Measurements from ENCODE around the gene TNFAIP8. TPM values are rescaled to one million over a fixed set of nuclear protein-coding genes. Genes with fewer than 3 reads are reported as not detected.

Gene TNFAIP8
- total RNA-seq, 1 donor from 2014 or later, result 25.9 TPM

GRCh38 chr5:119378075-119378700 is 22.4 kb downstream of the TNFAIP8 start:
- peaks cover 15% of the 10 kb centered on the region for H4K20me1 ChIP-seq (ENCODE audit: insufficient read depth, low read length)
- H3K79me2 ChIP-seq (ENCODE audit: insufficient read depth, low read length), result no peaks in the 10 kb centered on the region
- H3K4me1 ChIP-seq (ENCODE audit: insufficient read depth, low read length), result no peaks in the 10 kb centered on the region
- no peaks in the 10 kb centered on the region for H3K9me3 ChIP-seq (ENCODE audit: insufficient read depth, low read depth, low read length)
- H3K4me3 ChIP-seq (ENCODE audit: insufficient read depth, low read depth, low read length), result no peak overlapping the region
- no peak overlapping the region for H3K9ac ChIP-seq (ENCODE audit: low read length)
- no peak overlapping the region for H3K27ac ChIP-seq (ENCODE audit: low read depth, low read length)
- no peak overlapping the region for H3K27ac Mint-ChIP-seq (ENCODE audit: unreplicated experiment)
- H3K27me3 Mint-ChIP-seq (ENCODE audit: low read depth, unreplicated experiment), result no peaks in the 10 kb centered on the region
- H3K4me3 Mint-ChIP-seq (ENCODE audit: unreplicated experiment), result no peak overlapping the region
- FAIRE-seq (no peak), DNase-seq (ENCODE audit: low read depth) (no peak)
- no peak for TF ChIP-seq EZH2 (IDR thresholded peaks at IDR 0.05; ENCODE audit: insufficient read depth, low read length)
- TF ChIP-seq CTCF (IDR thresholded peaks at IDR 0.05; ENCODE audit: insufficient read depth, low read depth, low read length), result no peak
- no peaks in the 10 kb centered on the region for H3K36me3 ChIP-seq (ENCODE audit: insufficient read depth, low read length)
- no peaks in the 10 kb centered on the region for H3K27me3 ChIP-seq (ENCODE audit: insufficient read depth, low read length)
- H2AFZ ChIP-seq (ENCODE audit: low read depth, low read length), result no peak overlapping the region
- peaks cover 1% of the 10 kb centered on the region for H3K36me3 Mint-ChIP-seq (ENCODE audit: low read depth, unreplicated experiment)
- H3K4me2 ChIP-seq (ENCODE audit: low read length), result no peak overlapping the region
- H3K4me1 Mint-ChIP-seq (ENCODE audit: low read depth, unreplicated experiment), result peaks cover 5% of the 10 kb centered on the region
- no peaks in the 10 kb centered on the region for H3K9me3 Mint-ChIP-seq (ENCODE audit: unreplicated experiment)

GRCh38 chr5:119379096-119379495 is 23.3 kb downstream of the TNFAIP8 start:
- Histone ChIP-seq H3K36me3 (ENCODE audit: insufficient read depth, low read length) (no peaks in the 10 kb centered on the region), H3K79me2 (ENCODE audit: insufficient read depth, low read length) (no peaks in the 10 kb centered on the region), H4K20me1 (ENCODE audit: insufficient read depth, low read length) (peaks cover 11% of the 10 kb centered on the region), H3K4me2 (ENCODE audit: low read length) (no peak overlapping the region), H3K9ac (ENCODE audit: low read length) (no peak overlapping the region), H3K27me3 (ENCODE audit: insufficient read depth, low read length) (no peaks in the 10 kb centered on the region), H3K4me1 (ENCODE audit: insufficient read depth, low read length) (no peaks in the 10 kb centered on the region), H3K9me3 (ENCODE audit: insufficient read depth, low read depth, low read length) (no peaks in the 10 kb centered on the region), H3K27ac (ENCODE audit: low read depth, low read length) (no peak overlapping the region), H2AFZ (ENCODE audit: low read depth, low read length) (no peak overlapping the region), H3K4me3 (ENCODE audit: insufficient read depth, low read depth, low read length) (no peak overlapping the region)
- DNase-seq (ENCODE audit: low read depth) (no peak), FAIRE-seq (no peak)
- H3K27ac Mint-ChIP-seq (ENCODE audit: unreplicated experiment), result no peak overlapping the region
- peaks cover 1% of the 10 kb centered on the region for H3K36me3 Mint-ChIP-seq (ENCODE audit: low read depth, unreplicated experiment)
- H3K4me3 Mint-ChIP-seq (ENCODE audit: unreplicated experiment), result no peak overlapping the region
- peaks cover 5% of the 10 kb centered on the region for H3K4me1 Mint-ChIP-seq (ENCODE audit: low read depth, unreplicated experiment)
- no peaks in the 10 kb centered on the region for H3K27me3 Mint-ChIP-seq (ENCODE audit: low read depth, unreplicated experiment)
- H3K9me3 Mint-ChIP-seq (ENCODE audit: unreplicated experiment), result no peaks in the 10 kb centered on the region
- TF ChIP-seq CTCF (IDR thresholded peaks at IDR 0.05; ENCODE audit: insufficient read depth, low read depth, low read length) (no peak), EZH2 (IDR thresholded peaks at IDR 0.05; ENCODE audit: insufficient read depth, low read length) (no peak)

GRCh38 chr5:119379942-119380547 is 24.2 kb downstream of the TNFAIP8 start:
- no peaks in the 10 kb centered on the region for H3K79me2 ChIP-seq (ENCODE audit: insufficient read depth, low read length)
- no peak overlapping the region for H2AFZ ChIP-seq (ENCODE audit: low read depth, low read length)
- no peak overlapping the region for H3K4me3 ChIP-seq (ENCODE audit: insufficient read depth, low read depth, low read length)
- no peaks in the 10 kb centered on the region for H3K36me3 ChIP-seq (ENCODE audit: insufficient read depth, low read length)
- H3K9me3 ChIP-seq (ENCODE audit: insufficient read depth, low read depth, low read length), result no peaks in the 10 kb centered on the region
- H3K4me2 ChIP-seq (ENCODE audit: low read length), result no peak overlapping the region
- no peaks in the 10 kb centered on the region for H3K27me3 ChIP-seq (ENCODE audit: insufficient read depth, low read length)
- H3K9me3 Mint-ChIP-seq (ENCODE audit: unreplicated experiment), result no peaks in the 10 kb centered on the region
- no peak for DNase-seq (ENCODE audit: low read depth)
- no peak overlapping the region for H3K27ac ChIP-seq (ENCODE audit: low read depth, low read length)
- FAIRE-seq, result no peak
- H3K9ac ChIP-seq (ENCODE audit: low read length), result no peak overlapping the region
- no peak overlapping the region for H3K4me3 Mint-ChIP-seq (ENCODE audit: unreplicated experiment)
- peaks cover 1% of the 10 kb centered on the region for H3K36me3 Mint-ChIP-seq (ENCODE audit: low read depth, unreplicated experiment)
- H3K4me1 ChIP-seq (ENCODE audit: insufficient read depth, low read length), result no peaks in the 10 kb centered on the region
- no peak overlapping the region for H3K27ac Mint-ChIP-seq (ENCODE audit: unreplicated experiment)
- peaks cover 11% of the 10 kb centered on the region for H4K20me1 ChIP-seq (ENCODE audit: insufficient read depth, low read length)
- peaks cover 5% of the 10 kb centered on the region for H3K4me1 Mint-ChIP-seq (ENCODE audit: low read depth, unreplicated experiment)
- TF ChIP-seq CTCF (IDR thresholded peaks at IDR 0.05; ENCODE audit: insufficient read depth, low read depth, low read length) (no peak), EZH2 (IDR thresholded peaks at IDR 0.05; ENCODE audit: insufficient read depth, low read length) (no peak)
- H3K27me3 Mint-ChIP-seq (ENCODE audit: low read depth, unreplicated experiment), result no peaks in the 10 kb centered on the region
